ENCODE data around the gene ZNRF3. TPM values are rescaled to one million over a fixed set of nuclear protein-coding genes. Genes with fewer than 3 reads are reported as not detected.
"Not testable (repeated sequence)": the region's sequence is repeated elsewhere in the genome, so short reads cannot be mapped to it uniquely, and the experiment has no call there.

Gene ZNRF3
- total RNA-seq, 1 donor from 2014 or later = 2.6 TPM

DNA sequence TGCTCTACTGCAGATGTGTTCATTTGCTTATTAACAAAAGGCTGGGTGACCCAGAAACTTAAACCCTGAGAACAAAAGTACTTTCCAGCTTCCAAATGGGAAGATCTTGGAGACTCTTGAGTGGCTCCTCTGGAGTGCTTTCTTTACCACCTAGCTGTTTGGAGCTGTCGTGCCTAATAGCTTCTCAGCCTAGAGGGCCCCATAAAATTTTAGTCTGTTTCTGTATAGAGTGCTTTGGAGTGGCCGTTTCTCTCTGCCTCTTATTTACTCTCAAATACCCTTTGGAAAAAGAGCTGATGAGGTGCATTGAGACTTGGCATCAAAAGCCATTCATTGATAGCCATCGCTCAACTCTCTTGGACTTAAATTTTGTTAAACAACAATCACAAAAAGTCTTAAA lies 50.7 kb downstream of the ZNRF3 start:
- no peak for DNase-seq

DNA sequence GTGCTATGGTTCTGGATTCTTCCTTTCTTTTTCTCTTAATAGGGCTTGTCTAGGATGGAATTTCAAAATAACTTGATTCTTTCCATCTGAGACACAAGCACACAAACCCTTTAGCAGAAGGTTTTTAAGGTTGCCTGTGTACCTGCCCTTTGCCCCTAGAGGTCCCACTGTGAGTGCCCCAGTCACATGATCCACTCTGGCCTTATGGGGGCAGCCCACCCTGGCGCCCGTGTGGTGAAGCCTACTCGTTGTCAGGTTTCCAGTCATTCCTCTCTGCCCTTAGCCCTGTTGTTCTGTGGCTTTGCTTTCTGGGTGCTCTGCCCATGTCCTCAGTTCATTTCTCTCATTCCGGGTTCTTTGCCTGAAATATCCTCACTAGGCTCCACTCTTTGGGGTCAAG lies 51.8 kb downstream of the ZNRF3 start:
- no peak for DNase-seq

DNA sequence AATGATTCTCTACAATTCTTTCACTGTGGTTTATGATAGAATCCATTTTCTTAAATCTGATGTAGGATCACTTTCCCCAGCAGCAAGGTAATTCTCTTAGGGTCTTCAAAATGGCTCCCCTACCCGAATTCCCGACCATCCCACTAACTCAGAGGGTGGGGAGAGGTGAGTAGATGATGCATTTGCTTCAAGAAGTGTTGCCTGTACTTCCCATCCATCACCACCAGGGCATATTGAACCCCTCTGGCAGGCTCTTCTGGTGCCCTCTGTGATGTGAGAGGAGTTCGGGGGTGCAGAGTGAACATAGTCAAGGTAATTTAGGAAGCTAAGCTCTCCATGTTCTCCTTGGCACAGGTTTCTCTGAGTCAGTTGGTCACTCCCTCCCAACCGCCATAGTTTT lies 52.3 kb downstream of the ZNRF3 start:
- DNase-seq = no peak

DNA sequence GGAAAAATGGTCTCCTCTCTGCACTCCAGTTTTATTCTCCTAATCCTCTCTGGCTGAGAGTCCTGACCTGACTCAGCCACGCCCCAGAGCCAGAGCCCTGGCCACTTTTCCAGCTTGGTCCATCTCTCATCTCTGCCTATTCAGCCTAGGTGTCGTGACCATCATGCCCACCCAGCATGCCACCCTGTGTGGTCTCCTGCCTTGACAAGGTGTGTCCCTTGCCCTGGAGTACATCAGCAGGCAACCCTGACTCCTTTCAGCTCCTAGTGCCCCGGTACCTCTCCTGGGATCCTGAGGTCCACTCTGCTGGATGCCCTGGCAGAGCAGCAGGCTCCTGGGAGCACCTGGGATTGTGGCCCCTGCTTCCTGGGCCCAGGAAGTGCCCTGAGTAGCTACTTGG lies 52.8 kb downstream of the ZNRF3 start:
- DNase-seq = no peak

DNA sequence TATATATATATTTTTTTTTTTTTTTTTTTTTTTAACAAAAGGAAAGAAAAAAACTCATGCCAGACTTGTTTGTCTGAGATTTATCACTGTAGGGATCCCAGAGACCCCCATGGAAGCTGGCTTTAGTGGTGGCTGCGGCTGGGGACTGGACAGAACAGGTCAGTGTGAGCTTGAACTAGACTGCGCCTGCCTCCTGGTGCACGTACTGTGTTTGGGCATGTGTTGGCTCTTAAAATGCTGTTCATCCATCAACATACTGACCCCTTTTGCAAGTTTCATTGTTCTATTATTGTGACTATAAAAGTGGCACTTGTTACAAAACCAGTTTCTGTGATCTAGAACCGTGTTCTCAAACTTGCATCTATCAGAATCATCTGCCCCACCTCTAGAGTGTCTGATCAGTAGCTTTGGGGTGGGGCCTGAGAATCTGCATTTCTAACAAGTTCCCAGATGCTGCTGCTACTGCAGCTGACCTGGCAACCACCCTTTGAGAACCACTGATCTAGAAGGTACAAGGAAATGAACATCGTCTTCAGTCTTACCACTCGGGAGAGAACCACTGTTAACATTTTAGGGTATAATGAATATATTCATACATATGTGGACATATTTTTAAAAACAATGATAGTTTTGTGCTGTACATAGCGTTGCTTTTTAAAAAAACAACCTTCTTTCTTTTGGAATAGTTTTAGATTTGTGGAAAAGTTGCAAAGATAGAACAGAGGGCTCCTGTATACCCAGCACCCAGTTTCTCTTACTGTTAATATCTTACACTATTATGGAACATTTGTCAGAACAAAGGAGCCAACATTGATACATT lies 54.0 kb downstream of the ZNRF3 start:
- DNase-seq = no peak

- DNase-seq = peak; percentile 60
These were observed 55.0 kb downstream of the ZNRF3 start for GRCh38 chr22:28938286-28938833.

DNA sequence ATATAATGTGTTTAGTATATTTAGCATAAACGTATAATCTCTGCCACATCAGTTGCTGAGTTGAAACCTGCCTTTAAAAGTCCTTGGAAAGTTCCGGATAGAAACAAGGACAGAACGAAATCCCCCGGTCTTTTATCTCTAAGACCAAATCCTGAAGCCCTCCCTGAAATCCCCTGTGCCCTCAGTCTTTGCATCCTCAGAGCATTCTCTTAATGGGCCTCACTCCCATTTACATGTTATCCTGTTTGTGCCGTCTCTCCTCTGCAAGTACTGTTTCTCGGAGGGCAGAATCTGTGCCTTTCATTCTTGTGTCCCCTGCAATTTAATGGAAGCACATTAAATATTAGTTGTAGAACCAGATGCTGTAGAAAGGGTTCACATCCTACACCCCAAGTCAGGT lies 56.0 kb downstream of the ZNRF3 start:
- DNase-seq = no peak

DNA sequence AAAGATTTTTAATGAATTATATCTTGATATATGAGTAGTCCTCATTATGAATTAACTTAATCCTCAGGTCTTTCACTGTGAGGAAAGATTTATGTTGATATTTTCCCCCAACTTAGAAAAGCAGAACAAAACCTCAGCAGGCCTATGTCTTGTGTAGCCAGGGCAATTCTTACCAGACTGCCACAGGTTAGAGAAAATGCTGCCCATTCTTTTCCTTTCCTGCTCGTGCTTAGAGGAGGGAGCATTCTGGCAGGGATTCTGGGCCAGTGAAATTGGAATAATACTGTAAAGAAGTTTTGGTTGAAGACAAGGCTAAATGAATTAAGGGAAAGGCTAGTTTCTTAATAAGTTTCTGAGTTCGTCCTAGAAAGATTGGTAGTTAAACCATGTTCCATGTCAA lies 56.6 kb downstream of the ZNRF3 start:
- DNase-seq = no peak

- DNase-seq = no peak
These were observed 57.1 kb downstream of the ZNRF3 start for GRCh38 chr22:28940441-28940840.

GRCh38 chr22:28942333-28942732 lies 59.0 kb downstream of the ZNRF3 start:
- DNase-seq = no peak

DNA sequence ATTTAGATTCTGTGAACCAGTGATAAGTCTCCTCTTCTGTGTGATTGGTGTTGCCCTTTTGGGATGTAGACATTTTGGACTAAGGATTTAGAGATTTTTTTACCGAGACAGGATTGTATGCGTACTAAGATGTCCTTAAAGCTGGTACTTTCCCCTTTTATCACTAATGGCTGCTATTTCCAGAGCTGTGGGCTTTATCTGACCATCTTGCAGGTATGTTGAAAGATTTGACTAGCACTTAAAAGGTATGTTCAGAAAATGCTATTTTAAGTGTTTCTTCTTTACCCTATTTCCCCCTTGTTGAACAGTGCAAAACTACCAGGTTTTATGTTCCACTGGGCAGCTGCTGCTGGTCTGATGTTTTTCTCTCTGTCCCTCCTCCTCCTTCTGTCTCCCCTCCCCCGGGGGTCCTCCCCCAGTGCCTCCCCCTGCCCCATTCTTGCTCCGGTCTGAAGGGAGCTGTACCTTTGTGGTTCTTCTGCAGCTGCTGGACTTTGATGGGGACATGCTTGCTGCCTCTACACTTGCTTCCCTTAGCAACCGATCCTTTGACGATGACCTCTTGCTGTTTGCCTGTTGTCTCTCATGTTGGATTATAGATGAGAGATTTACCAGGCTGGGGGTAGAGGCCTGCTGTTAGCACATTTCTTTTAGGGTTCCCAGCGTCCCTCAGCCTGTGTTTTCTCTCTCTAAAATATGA lies 59.6 kb downstream of the ZNRF3 start:
- no peak for DNase-seq

GRCh38 chr22:28943501-28943879 lies 60.1 kb downstream of the ZNRF3 start:
- DNase-seq = no peak

GRCh38 chr22:28947125-28947524 lies 63.8 kb downstream of the ZNRF3 start:
- DNase-seq = no peak

- DNase-seq = no peak
These were observed 65.1 kb downstream of the ZNRF3 start for GRCh38 chr22:28948424-28948823.

DNA sequence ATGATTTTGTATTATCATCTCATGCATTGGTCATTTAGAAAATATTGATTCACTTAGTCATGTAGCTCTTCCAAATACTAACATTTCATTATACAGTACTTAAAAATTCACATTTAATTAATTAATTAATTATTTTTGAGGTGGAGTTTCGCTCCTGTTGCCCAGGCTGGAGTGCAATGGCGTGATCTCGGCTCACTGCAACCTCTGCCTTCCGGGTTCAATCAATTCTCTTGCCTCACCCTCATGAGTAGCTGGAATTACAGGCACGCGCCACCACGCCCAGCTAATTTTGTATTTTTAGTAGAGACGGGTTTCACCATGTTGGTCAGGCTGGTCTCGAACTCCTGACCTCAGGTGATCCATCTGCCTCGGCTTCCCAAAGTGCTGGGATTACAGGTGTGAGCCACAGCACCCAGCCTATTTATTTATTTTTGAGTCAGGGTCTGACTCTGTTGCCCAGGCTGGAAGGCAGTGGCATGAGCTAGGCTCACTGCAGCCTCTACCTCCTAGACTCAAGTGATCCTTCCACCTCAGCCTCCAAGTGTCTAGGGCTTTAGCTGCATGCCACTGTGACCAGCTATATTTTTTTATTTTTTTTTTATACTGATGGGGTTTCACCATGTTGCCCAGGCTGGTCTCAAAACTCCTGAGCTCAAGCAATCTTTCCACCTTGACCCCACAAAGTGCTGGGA lies 65.6 kb downstream of the ZNRF3 start:
- DNase-seq = not testable (repeated sequence)

DNA sequence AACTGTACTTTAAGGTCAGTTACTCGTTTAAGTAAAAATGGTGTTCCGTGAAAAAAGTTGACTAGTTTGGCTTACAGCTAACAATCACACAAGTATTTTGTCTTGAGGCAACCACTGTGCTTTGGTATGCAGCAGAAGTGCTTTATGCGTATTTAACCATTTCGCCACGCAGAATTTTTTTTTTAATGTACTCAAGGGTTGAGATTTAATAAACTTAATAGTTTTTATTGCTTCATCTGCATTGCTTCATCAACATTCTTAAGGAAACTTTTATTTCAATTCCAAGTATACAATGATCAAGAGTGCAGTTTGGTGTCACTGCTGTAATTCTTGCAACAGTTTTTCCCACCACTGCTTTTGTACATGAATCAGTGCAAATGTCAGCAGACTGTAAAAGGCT lies 66.4 kb downstream of the ZNRF3 start:
- no peak for DNase-seq

GRCh38 chr22:28950617-28951411 lies 67.4 kb downstream of the ZNRF3 start:
- no peak for DNase-seq

DNA sequence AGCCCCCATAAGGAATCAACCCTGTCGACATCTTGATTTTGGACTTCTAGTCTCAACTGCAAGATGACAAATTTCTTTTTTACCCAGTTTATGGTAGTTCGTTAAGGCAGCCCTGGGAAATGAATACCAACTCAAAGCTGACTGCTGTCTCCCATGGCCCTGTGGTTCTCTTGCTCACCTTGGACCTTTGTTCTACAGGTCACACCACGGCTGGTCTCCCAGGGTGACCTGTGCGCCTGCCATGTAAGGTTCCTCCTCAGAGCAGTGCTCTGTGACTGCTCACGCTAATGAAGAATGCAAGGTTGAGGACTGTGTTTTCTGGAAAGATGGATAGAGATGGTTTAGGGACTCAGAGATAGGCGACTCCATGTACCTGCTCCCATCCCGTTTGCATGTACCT lies 68.2 kb downstream of the ZNRF3 start:
- no peak for DNase-seq

DNA sequence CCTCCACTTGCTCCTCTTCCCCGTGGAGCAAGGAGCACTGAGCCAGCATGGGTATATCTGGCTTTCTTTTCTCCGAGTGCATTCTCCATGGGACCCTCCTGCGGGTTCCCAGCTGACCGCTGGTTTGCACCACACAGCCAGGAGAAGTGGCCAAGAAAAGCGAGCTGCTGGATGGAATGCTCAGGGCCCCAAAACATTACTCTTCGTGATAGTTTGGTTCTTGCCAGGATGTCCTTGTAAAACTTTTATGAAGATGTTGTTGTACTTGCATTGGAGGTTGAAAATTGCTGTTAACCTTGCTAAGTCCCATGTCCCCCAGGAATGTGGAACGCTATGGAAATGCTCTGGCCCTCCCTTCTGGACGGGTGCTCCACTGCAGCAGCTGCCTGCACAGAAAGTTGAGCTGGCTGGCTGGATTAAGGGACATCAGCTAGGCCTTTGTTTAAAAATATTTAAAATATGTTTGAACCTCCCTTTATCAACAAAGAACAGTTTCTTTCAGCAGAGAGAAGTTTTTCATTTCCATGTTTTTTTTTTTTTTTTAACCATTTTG lies 68.7 kb downstream of the ZNRF3 start:
- no peak for DNase-seq

DNA sequence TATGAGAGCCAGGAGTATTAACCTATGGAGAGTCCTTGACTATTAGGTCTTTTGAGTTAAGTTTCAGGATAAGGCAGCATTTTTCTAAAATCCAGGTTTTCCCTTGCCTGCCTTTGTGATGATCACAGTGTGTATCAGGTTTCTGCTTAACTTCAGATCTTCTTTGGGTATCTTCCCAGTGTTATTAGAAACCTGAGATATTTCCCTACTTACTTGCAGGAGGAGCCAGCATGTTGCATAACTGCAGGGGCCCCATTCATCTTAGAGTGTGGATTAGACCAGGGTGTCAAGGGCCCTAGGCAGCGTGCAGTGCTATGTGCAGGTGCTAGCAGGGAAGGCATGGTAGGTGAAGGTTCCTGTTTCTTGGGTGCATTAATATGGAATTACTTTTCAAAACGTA lies 69.5 kb downstream of the ZNRF3 start:
- no peak for DNase-seq

DNA sequence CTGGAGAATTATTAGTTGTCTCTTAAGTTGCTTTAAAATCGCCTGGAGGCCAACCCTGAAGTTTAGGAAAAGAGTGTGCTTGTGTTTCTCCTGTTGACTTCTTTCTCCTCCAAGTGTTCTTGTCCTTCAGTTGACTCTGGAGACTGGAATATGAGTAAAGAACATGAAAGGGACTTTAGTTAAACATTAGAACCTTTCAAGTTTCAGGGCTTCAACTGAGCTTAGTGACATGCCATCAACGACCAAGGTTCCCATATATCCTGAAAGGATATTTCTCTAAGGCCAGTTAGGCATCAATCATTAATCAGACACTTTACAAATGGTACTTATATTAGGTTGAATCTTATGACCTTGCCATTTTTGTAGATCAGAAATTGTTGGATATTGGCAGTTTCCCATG lies 70.0 kb downstream of the ZNRF3 start:
- DNase-seq = no peak
